ENCODE data around the gene RNF113B. TPM values are rescaled to one million over a fixed set of nuclear protein-coding genes. Genes with fewer than 3 reads are reported as not detected.

RNF113B gene
- total and polyA plus RNA-seq, 2 of the 13 experiments (the other 11 are each of a cell fraction or from before 2014, with no cell fraction given) = not detected

DNA sequence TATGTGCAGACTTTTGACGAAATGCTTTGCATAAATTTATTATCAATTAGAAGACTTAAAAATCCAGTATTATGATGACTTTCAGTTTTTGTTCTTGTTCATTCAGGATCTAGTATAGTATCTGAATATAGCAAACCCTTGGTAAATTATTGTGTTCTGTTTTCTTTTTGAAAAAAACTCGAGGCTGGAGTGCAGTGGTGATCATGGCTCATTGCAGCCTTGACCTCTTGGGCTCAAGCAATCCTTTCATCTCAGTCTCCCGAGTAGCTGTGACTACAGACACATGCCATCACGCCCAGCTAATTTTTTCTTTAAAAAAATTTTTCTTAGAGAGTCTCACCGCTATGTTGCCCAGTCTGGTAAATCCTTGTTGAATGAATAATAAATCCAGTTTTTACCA lies 29.5 kb downstream of the RNF113B start (continued):
- TF ChIP-seq ZBTB8A (CRISPR knock-in tag; IDR thresholded peaks at IDR 0.05; ENCODE audit: borderline replicate concordance, low read depth) = no peak
- no peak for TF ChIP-seq ZSCAN9 (CRISPR knock-in tag; IDR thresholded peaks at IDR 0.05; ENCODE audit: borderline replicate concordance)
- TF ChIP-seq, protein P1, sequence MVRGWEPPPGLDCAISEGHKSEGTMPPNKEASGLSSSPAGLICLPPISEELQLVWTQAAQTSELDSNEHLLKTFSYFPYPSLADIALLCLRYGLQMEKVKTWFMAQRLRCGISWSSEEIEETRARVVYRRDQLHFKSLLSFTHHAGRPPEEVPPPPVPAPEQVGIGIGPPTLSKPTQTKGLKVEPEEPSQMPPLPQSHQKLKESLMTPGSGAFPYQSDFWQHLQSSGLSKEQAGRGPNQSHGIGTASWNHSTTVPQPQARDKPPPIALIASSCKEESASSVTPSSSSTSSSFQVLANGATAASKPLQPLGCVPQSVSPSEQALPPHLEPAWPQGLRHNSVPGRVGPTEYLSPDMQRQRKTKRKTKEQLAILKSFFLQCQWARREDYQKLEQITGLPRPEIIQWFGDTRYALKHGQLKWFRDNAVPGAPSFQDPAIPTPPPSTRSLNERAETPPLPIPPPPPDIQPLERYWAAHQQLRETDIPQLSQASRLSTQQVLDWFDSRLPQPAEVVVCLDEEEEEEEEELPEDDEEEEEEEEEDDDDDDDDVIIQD (CRISPR knock-in tag; IDR thresholded peaks at IDR 0.05; ENCODE audit: low read depth) = no peak
- TF ChIP-seq, protein P2, sequence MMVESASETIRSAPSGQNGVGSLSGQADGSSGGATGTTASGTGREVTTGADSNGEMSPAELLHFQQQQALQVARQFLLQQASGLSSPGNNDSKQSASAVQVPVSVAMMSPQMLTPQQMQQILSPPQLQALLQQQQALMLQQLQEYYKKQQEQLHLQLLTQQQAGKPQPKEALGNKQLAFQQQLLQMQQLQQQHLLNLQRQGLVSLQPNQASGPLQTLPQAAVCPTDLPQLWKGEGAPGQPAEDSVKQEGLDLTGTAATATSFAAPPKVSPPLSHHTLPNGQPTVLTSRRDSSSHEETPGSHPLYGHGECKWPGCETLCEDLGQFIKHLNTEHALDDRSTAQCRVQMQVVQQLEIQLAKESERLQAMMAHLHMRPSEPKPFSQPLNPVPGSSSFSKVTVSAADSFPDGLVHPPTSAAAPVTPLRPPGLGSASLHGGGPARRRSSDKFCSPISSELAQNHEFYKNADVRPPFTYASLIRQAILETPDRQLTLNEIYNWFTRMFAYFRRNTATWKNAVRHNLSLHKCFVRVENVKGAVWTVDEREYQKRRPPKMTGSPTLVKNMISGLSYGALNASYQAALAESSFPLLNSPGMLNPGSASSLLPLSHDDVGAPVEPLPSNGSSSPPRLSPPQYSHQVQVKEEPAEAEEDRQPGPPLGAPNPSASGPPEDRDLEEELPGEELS (CRISPR knock-in tag; IDR thresholded peaks at IDR 0.05) = peak; percentile 55
- peak; percentile 67 for TF ChIP-seq GATAD2A (CRISPR knock-in tag; IDR thresholded peaks at IDR 0.05)
- no peak for TF ChIP-seq TCF7L2 (IDR thresholded peaks at IDR 0.05; ENCODE audit: low read depth, low read length)
- TF ChIP-seq, protein P3, sequence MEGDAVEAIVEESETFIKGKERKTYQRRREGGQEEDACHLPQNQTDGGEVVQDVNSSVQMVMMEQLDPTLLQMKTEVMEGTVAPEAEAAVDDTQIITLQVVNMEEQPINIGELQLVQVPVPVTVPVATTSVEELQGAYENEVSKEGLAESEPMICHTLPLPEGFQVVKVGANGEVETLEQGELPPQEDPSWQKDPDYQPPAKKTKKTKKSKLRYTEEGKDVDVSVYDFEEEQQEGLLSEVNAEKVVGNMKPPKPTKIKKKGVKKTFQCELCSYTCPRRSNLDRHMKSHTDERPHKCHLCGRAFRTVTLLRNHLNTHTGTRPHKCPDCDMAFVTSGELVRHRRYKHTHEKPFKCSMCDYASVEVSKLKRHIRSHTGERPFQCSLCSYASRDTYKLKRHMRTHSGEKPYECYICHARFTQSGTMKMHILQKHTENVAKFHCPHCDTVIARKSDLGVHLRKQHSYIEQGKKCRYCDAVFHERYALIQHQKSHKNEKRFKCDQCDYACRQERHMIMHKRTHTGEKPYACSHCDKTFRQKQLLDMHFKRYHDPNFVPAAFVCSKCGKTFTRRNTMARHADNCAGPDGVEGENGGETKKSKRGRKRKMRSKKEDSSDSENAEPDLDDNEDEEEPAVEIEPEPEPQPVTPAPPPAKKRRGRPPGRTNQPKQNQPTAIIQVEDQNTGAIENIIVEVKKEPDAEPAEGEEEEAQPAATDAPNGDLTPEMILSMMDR (CRISPR knock-in tag; IDR thresholded peaks at IDR 0.05) = no peak
- no peak for TF ChIP-seq ZNF672 (CRISPR knock-in tag; IDR thresholded peaks at IDR 0.05)
- TF ChIP-seq ZNF180 (CRISPR knock-in tag; IDR thresholded peaks at IDR 0.05; ENCODE audit: borderline replicate concordance, low read depth) = no peak
- TF ChIP-seq, protein P4, sequence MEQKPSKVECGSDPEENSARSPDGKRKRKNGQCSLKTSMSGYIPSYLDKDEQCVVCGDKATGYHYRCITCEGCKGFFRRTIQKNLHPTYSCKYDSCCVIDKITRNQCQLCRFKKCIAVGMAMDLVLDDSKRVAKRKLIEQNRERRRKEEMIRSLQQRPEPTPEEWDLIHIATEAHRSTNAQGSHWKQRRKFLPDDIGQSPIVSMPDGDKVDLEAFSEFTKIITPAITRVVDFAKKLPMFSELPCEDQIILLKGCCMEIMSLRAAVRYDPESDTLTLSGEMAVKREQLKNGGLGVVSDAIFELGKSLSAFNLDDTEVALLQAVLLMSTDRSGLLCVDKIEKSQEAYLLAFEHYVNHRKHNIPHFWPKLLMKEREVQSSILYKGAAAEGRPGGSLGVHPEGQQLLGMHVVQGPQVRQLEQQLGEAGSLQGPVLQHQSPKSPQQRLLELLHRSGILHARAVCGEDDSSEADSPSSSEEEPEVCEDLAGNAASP (CRISPR knock-in tag; IDR thresholded peaks at IDR 0.05; ENCODE audit: borderline replicate concordance) = peak; percentile 12; the same call in 1 of the 2 replicates
- peak; percentile 23; the same call in 1 of the 2 replicates for TF ChIP-seq RXRA (CRISPR knock-in tag; IDR thresholded peaks at IDR 0.05)
- no peak for TF ChIP-seq KLF12 (CRISPR knock-in tag; IDR thresholded peaks at IDR 0.05; ENCODE audit: borderline replicate concordance)
- no peak for TF ChIP-seq FOXO1 (CRISPR knock-in tag; IDR thresholded peaks at IDR 0.05)
- TF ChIP-seq ZNF850 (CRISPR knock-in tag; conservative IDR thresholded peaks at IDR 0.05) = no peak
- TF ChIP-seq ZSCAN22 (CRISPR knock-in tag; IDR thresholded peaks at IDR 0.05) = no peak
- TF ChIP-seq ZNF616 (CRISPR knock-in tag; IDR thresholded peaks at IDR 0.05; ENCODE audit: low read depth) = no peak
- TF ChIP-seq ZKSCAN8 (CRISPR knock-in tag; IDR thresholded peaks at IDR 0.05; ENCODE audit: borderline replicate concordance) = no peak
- TF ChIP-seq, protein P5, sequence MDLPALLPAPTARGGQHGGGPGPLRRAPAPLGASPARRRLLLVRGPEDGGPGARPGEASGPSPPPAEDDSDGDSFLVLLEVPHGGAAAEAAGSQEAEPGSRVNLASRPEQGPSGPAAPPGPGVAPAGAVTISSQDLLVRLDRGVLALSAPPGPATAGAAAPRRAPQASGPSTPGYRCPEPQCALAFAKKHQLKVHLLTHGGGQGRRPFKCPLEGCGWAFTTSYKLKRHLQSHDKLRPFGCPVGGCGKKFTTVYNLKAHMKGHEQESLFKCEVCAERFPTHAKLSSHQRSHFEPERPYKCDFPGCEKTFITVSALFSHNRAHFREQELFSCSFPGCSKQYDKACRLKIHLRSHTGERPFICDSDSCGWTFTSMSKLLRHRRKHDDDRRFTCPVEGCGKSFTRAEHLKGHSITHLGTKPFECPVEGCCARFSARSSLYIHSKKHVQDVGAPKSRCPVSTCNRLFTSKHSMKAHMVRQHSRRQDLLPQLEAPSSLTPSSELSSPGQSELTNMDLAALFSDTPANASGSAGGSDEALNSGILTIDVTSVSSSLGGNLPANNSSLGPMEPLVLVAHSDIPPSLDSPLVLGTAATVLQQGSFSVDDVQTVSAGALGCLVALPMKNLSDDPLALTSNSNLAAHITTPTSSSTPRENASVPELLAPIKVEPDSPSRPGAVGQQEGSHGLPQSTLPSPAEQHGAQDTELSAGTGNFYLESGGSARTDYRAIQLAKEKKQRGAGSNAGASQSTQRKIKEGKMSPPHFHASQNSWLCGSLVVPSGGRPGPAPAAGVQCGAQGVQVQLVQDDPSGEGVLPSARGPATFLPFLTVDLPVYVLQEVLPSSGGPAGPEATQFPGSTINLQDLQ (CRISPR knock-in tag; IDR thresholded peaks at IDR 0.05) = no peak
- TF ChIP-seq, protein P6, sequence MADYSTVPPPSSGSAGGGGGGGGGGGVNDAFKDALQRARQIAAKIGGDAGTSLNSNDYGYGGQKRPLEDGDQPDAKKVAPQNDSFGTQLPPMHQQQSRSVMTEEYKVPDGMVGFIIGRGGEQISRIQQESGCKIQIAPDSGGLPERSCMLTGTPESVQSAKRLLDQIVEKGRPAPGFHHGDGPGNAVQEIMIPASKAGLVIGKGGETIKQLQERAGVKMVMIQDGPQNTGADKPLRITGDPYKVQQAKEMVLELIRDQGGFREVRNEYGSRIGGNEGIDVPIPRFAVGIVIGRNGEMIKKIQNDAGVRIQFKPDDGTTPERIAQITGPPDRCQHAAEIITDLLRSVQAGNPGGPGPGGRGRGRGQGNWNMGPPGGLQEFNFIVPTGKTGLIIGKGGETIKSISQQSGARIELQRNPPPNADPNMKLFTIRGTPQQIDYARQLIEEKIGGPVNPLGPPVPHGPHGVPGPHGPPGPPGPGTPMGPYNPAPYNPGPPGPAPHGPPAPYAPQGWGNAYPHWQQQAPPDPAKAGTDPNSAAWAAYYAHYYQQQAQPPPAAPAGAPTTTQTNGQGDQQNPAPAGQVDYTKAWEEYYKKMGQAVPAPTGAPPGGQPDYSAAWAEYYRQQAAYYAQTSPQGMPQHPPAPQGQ (CRISPR knock-in tag; IDR thresholded peaks at IDR 0.05; ENCODE audit: borderline replicate concordance) = no peak
- TF ChIP-seq ZFP1 (CRISPR knock-in tag; IDR thresholded peaks at IDR 0.05) = no peak
